ENCODE data around the gene GRID2. TPM values are rescaled to one million over a fixed set of nuclear protein-coding genes. Genes with fewer than 3 reads are reported as not detected.

GRID2 gene
- polyA plus RNA-seq, 1 donor (not counting 4 experiments of a cell fraction or from before 2014, with no cell fraction given), result not detected

DNA sequence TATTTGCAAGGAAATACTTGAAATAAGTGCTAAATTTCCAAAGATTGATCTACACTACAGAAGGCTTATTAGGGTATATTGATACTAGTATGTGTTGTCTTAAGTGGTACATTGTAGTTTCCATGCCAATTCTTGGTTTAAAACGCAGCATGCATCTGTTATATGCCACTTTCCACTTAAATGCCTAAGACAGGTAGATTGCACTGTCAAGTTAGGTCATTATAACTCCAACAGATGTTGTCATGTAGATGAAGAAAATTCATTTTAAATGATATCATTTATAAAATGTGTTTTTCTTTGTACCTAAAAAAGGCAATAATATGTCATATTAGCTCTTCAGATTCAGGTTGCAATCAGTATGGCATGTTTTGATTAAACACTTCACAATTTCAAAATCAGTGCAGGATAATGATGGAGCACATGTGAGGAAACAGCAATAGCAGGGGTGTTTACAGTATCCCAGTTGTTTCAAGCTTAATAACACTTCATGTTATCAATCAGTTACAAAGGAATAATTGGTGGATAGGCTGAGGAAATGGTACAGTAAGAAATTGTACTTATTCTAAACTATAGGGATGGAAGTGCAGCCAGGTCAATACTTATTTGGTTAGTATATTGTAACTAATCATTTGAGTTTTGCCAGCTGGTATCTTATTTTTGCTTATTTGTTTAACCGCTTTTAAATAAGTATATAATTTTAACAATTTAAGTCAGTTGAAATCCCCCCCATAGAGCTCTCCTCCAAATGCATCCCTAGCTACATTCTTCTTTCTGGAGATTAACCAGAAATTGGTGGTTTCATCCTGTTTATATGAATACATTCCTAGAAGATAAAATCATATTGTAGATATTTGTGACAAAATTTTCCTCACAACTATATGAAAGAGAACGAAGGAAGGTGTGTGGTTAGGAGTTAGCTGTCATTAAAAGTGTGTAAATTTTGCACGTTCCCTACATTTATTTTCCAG, 1070.4 kb downstream of the GRID2 start:
- H3K4me3 ChIP-seq (ENCODE audit: control insufficient read depth in 2 of 3, extremely low read depth in 1 of 3, insufficient read depth in 2 of 3, low read depth in 1 of 3, low read length in 3 of 3), result no peak overlapping the region
- H3K9me1 ChIP-seq (ENCODE audit: control insufficient read depth, extremely low read depth, insufficient read depth, low read length), result no peaks in the 10 kb centered on the region
- no peaks in the 10 kb centered on the region for H3K4me1 ChIP-seq (ENCODE audit: control insufficient read depth, extremely low read depth, insufficient read depth, low read length)
- dilution Hi-C loops (cut with MboI; ENCODE audit: extremely low pct_ligation_motif_present, low sequenced_read_pairs), result no loop called here
- no peaks in the 10 kb centered on the region for H3K36me3 ChIP-seq (ENCODE audit: control insufficient read depth in 2 of 2, extremely low read depth in 1 of 2, insufficient read depth in 2 of 2, low read length in 2 of 2)
- no peak overlapping the region for H2AFZ ChIP-seq (ENCODE audit: control insufficient read depth, low read length)
- H3K9me3 ChIP-seq (ENCODE audit: control insufficient read depth, low read depth, low read length), result no peaks in the 10 kb centered on the region
- no peak overlapping the region for H3K9ac ChIP-seq (ENCODE audit: control insufficient read depth, extremely low read depth, insufficient read depth, low read length)
- FAIRE-seq (no peak), DNase-seq (ENCODE audit: low read depth, low spot score) (no peak)
- no peak for TF ChIP-seq EZH2 (IDR thresholded peaks at IDR 0.05; ENCODE audit: low read length)
- H4K20me1 ChIP-seq (ENCODE audit: control insufficient read depth, extremely low read depth, insufficient read depth, low read length), result no peaks in the 10 kb centered on the region
- H3K27ac ChIP-seq (ENCODE audit: control insufficient read depth, insufficient read depth, low read length), result no peak overlapping the region
- no peak overlapping the region for H3K4me2 ChIP-seq (ENCODE audit: control insufficient read depth, extremely low read depth, insufficient read depth, low read depth, low read length)
- no peaks in the 10 kb centered on the region for H3K27me3 ChIP-seq (ENCODE audit: control insufficient read depth, extremely low read depth, insufficient read depth, low read length)
- H3K79me2 ChIP-seq (ENCODE audit: control insufficient read depth, insufficient read depth, low read length), result no peaks in the 10 kb centered on the region

GRCh38 chr4:93384241-93384640, 1080.5 kb downstream of the GRID2 start:
- TF ChIP-seq EZH2 (IDR thresholded peaks at IDR 0.05; ENCODE audit: low read length) (no peak), CTCF (optimal IDR thresholded peaks at IDR 0.05 in 1 of 3, IDR thresholded peaks at IDR 0.05 in 1 of 3, conservative IDR thresholded peaks at IDR 0.05 in 1 of 3; ENCODE audit: extremely low read depth in 1 of 3, insufficient read depth in 2 of 3, low read length in 3 of 3) (no peak)
- Histone ChIP-seq H3K4me2 (ENCODE audit: control insufficient read depth, extremely low read depth, insufficient read depth, low read depth, low read length) (no peak overlapping the region), H3K79me2 (ENCODE audit: control insufficient read depth, insufficient read depth, low read length) (no peaks in the 10 kb centered on the region), H3K4me1 (ENCODE audit: control insufficient read depth, extremely low read depth, insufficient read depth, low read length) (no peaks in the 10 kb centered on the region), H3K9ac (ENCODE audit: control insufficient read depth, extremely low read depth, insufficient read depth, low read length) (no peak overlapping the region), H3K9me3 (ENCODE audit: control insufficient read depth, low read depth, low read length) (no peaks in the 10 kb centered on the region), H3K4me3 (ENCODE audit: control insufficient read depth in 2 of 3, extremely low read depth in 1 of 3, insufficient read depth in 2 of 3, low read depth in 1 of 3, low read length in 3 of 3) (no peak overlapping the region), H2AFZ (ENCODE audit: control insufficient read depth, low read length) (no peak overlapping the region), H3K27me3 (ENCODE audit: control insufficient read depth, extremely low read depth, insufficient read depth, low read length) (no peaks in the 10 kb centered on the region), H3K9me1 (ENCODE audit: control insufficient read depth, extremely low read depth, insufficient read depth, low read length) (no peaks in the 10 kb centered on the region), H4K20me1 (ENCODE audit: control insufficient read depth, extremely low read depth, insufficient read depth, low read length) (no peaks in the 10 kb centered on the region), H3K27ac (ENCODE audit: control insufficient read depth, insufficient read depth, low read length) (no peak overlapping the region), H3K36me3 (ENCODE audit: control insufficient read depth in 2 of 2, extremely low read depth in 1 of 2, insufficient read depth in 2 of 2, low read length in 2 of 2) (no peaks in the 10 kb centered on the region)
- dilution Hi-C loops (cut with MboI; ENCODE audit: extremely low pct_ligation_motif_present, low sequenced_read_pairs), result no loop called here
- no peak for FAIRE-seq
- DNase-seq (ENCODE audit: low read depth, low spot score), result no peak
